Stomach smooth muscle (tissue), 2 donors: ENCODE measurements around the gene TMEM229B.
"Not testable (repeated sequence)": the region's sequence is repeated elsewhere in the genome, so short reads cannot be mapped to it uniquely, and the experiment has no call there.

Source experiments
- H3K27ac ChIP-seq: one replicate; pipeline ENCODE4 v1.7.0; 2013; ENCODE audit warnings: mild to moderate bottlenecking, low read length, inconsistent platforms
- H3K27me3 ChIP-seq, 2 donors: one replicate each; pipeline ENCODE4 v1.7.0; 2013; ENCODE audit warnings: low read length in 2 of 2; ENCODE audit not compliant: insufficient read depth in 2 of 2, control insufficient read depth in 1 of 2
- H3K36me3 ChIP-seq, 2 donors: one replicate each; pipeline ENCODE4 v1.7.0; 2013; ENCODE audit warnings: low read length in 2 of 2; ENCODE audit not compliant: control insufficient read depth in 2 of 2, insufficient read depth in 2 of 2
- H3K4me1 ChIP-seq: one replicate; pipeline ENCODE4 v1.7.0; 2013; ENCODE audit warnings: low read length; ENCODE audit not compliant: control insufficient read depth, insufficient read depth
- H3K4me3 ChIP-seq, 2 donors: one replicate each; pipeline ENCODE4 v1.7.0; 2013; ENCODE audit warnings: low read length in 2 of 2
- H3K9ac ChIP-seq, 2 donors: one replicate each; pipeline ENCODE4 v1.7.0; 2013; ENCODE audit warnings: low read length in 2 of 2, mild to moderate bottlenecking in 1 of 2
- H3K9me3 ChIP-seq, 2 donors: one replicate each; pipeline ENCODE4 v1.7.0; 2013; ENCODE audit warnings: low read length in 2 of 2; ENCODE audit not compliant: control insufficient read depth in 2 of 2
- donor health status: healthy.
- donor health status: Pancreatic carcinoma.

The TMEM229B gene

DNA sequence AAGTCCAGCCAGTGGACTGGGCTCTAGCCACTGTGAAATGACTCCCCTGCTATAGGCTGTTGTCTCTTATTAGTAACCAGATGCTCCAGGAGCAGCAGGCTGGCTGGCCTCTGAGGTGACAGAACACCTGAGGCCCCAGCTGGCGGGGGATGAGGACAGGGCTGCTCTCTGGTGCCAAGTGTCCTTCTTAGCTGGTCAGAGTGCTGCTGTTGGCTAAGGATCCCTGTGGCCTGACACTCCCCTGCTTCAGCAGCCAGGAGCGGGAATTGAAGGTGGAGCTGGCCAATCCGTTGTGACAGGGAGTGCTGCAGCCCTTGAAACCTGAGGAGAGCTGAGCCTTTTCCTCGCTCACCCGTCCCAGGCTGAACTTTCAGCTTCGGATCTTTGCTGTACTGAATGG, 30.7 kb downstream of the TMEM229B start:
- no peaks in the 10 kb centered on the region for H3K36me3 ChIP-seq
- no peak overlapping the region for H3K9ac ChIP-seq
- no peaks in the 10 kb centered on the region for H3K4me1 ChIP-seq
- no peaks in the 10 kb centered on the region for H3K9me3 ChIP-seq
- peaks cover 0 to 8% of the 10 kb centered on the region in 2 donors for H3K27me3 ChIP-seq
- no peak overlapping the region for H3K4me3 ChIP-seq
- no peak overlapping the region for H3K27ac ChIP-seq

GRCh38 chr14:67456732-67457131, 31.8 kb downstream of the TMEM229B start:
- peaks cover 0 to 8% of the 10 kb centered on the region in 2 donors for H3K27me3 ChIP-seq
- H3K9me3 ChIP-seq = no peaks in the 10 kb centered on the region
- no peak overlapping the region for H3K27ac ChIP-seq
- H3K4me3 ChIP-seq = no peak overlapping the region
- H3K36me3 ChIP-seq = no peaks in the 10 kb centered on the region
- H3K4me1 ChIP-seq = no peaks in the 10 kb centered on the region
- no peak overlapping the region for H3K9ac ChIP-seq

GRCh38 chr14:67453575-67454300, 34.8 kb downstream of the TMEM229B start:
- H3K36me3 ChIP-seq = no peaks in the 10 kb centered on the region
- peaks cover 0 to 8% of the 10 kb centered on the region in 2 donors for H3K27me3 ChIP-seq
- H3K27ac ChIP-seq = no peak overlapping the region
- no peak overlapping the region for H3K4me3 ChIP-seq
- H3K9me3 ChIP-seq = no peaks in the 10 kb centered on the region
- no peaks in the 10 kb centered on the region for H3K4me1 ChIP-seq
- H3K9ac ChIP-seq = no peak overlapping the region

- not testable (repeated sequence) for H3K4me1 ChIP-seq, H3K4me3 ChIP-seq, H3K27ac ChIP-seq, H3K36me3 ChIP-seq, H3K9ac ChIP-seq, H3K9me3 ChIP-seq, H3K27me3 ChIP-seq
Measured at GRCh38 chr14:67451667-67452066, 36.9 kb downstream of the TMEM229B start.

DNA sequence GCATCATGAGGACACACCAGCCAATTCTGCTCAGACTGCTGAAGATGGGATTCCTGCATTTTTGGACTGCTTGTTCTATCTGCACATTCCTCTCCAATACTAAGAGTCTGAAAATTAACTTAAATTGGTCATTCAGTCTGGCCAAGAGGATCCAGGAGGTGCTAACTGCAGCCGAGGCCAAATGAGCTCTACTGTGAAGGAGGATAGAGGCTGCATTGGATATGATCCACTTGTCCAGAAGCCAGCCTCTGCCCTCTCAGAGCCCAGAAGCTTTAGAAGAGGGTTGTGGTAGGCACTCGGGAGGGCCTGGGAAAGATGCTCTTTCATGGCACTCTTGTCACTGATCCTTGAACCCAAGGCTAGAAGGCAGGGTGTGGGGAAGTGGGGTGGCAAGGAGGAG, 39.4 kb downstream of the TMEM229B start:
- peaks cover 7% of the 10 kb centered on the region for H3K4me1 ChIP-seq
- no peak overlapping the region for H3K4me3 ChIP-seq
- no peaks in the 10 kb centered on the region for H3K36me3 ChIP-seq
- H3K27me3 ChIP-seq = peaks cover 0 to 5% of the 10 kb centered on the region in 2 donors
- no peak overlapping the region for H3K27ac ChIP-seq
- no peaks in the 10 kb centered on the region for H3K9me3 ChIP-seq
- H3K9ac ChIP-seq = no peak overlapping the region

- H3K27me3 ChIP-seq = no peaks in the 10 kb centered on the region
- H3K9me3 ChIP-seq = no peaks in the 10 kb centered on the region
- no peaks in the 10 kb centered on the region for H3K36me3 ChIP-seq
- H3K4me1 ChIP-seq = peaks cover 7% of the 10 kb centered on the region
- H3K4me3 ChIP-seq = no peak overlapping the region
- H3K27ac ChIP-seq = no peak overlapping the region
- H3K9ac ChIP-seq = no peak overlapping the region
Measured at GRCh38 chr14:67447033-67447381, 41.5 kb downstream of the TMEM229B start.

DNA sequence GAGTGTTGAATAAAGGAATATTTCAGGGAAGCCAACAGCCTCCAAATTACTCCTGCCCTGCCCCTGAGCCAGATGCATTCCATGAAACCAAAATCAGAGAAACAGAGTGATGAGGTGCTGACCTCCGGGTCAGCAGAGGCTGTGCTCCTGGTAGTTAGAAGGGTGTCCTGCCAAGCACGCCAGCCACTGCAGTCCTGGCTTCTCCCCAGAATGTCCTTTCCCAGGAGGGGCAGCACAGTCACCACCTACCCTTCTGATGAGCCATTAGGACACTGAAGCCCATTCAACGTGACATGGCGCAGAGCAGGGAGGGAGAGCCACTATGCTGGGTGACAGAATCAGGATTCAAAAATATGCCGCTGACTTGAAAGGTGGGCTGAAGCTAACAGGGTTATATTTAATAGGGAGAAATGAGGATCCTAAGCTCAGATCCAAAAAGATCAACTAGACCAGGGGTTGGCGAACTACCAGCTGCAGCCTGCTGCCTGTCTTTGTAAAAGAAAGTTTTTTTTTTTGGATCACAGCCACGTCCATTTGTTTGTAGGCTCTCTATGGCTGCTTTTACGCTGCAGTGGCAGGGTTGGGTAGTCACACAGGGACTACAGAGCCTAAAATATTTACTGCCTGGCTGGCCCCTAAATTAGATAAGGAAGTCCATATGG, 42.0 kb downstream of the TMEM229B start:
- Histone ChIP-seq H3K9ac (no peak overlapping the region), H3K27ac (no peak overlapping the region), H3K4me3 (no peak overlapping the region), H3K36me3 (no peaks in the 10 kb centered on the region), H3K4me1 (peaks cover 7% of the 10 kb centered on the region), H3K9me3 (no peaks in the 10 kb centered on the region), H3K27me3 (no peaks in the 10 kb centered on the region)

DNA sequence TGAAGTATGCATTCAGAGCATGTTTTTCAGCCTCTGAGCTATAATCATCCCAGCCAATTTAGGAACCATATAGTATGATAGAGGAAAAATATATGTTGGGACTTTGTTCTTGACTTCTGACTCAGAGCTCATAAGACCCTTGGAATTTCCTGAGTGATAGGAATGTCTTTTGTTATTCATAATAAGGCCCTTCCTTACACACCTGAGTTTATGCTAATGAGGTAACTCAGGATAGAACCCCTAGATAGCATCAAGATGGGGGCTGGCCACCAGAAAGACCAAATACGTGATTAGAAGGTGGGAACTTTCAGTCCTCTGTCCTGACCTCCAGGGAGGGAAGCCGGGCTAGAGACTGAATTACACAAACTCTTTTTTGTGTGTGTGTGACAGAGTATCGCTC, 44.1 kb downstream of the TMEM229B start:
- no peaks in the 10 kb centered on the region for H3K36me3 ChIP-seq
- no peaks in the 10 kb centered on the region for H3K27me3 ChIP-seq
- H3K9me3 ChIP-seq = no peaks in the 10 kb centered on the region
- peaks cover 7% of the 10 kb centered on the region for H3K4me1 ChIP-seq
- no peak overlapping the region for H3K4me3 ChIP-seq
- no peak overlapping the region for H3K9ac ChIP-seq
- no peak overlapping the region for H3K27ac ChIP-seq

DNA sequence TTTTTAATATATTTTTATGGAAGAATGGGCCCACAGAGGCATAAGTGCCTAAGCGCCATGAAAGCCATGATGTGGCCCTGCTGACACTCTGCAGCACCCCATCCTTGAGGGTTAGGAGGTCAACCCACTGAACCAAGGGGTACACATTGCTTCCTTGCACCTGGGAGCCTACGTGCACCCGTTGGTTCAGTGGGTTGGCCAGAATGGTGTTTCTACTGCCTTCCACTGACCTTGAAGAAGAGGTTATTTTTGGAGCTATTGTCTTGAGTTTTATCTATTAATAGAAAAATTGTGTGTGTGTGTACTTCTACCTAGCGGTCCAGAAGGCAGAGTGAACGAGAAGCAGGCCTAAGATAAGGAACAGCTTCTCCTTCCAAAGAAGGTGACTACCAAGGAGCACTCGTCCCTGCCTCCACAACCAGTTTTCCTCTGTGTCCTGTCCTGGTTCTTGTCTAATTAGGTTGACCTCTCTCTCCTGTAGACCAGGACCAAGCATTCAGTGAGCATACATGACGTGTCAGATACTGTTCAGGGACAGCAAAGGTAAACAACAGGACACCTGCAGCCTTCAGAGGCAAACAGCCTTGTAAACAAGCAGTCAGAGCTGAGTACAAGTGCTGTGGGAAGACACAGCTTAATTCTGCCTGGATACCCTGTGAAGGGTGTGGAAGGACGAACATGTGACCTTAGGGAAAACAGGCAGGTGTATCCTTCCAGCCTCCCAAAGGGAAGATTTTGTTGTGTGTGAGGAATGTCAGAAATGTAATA, 46.2 kb downstream of the TMEM229B start:
- Histone ChIP-seq H3K4me3 (no peak overlapping the region), H3K27me3 (no peaks in the 10 kb centered on the region), H3K36me3 (no peaks in the 10 kb centered on the region), H3K27ac (no peak overlapping the region), H3K9ac (no peak overlapping the region), H3K9me3 (no peaks in the 10 kb centered on the region), H3K4me1 (peaks cover 7% of the 10 kb centered on the region)

- no peak overlapping the region for H3K9ac ChIP-seq
- peaks cover 5% of the 10 kb centered on the region for H3K4me1 ChIP-seq
- H3K27me3 ChIP-seq = no peaks in the 10 kb centered on the region
- H3K36me3 ChIP-seq = no peaks in the 10 kb centered on the region
- no peak overlapping the region for H3K4me3 ChIP-seq
- H3K9me3 ChIP-seq = no peaks in the 10 kb centered on the region
- H3K27ac ChIP-seq = no peak overlapping the region
Measured at GRCh38 chr14:67441672-67442071, 46.8 kb downstream of the TMEM229B start.

GRCh38 chr14:67441256-67441655, 47.3 kb downstream of the TMEM229B start:
- Histone ChIP-seq H3K9me3 (no peaks in the 10 kb centered on the region), H3K4me1 (peaks cover 2% of the 10 kb centered on the region), H3K27me3 (no peaks in the 10 kb centered on the region), H3K27ac (no peak overlapping the region), H3K9ac (no peak overlapping the region), H3K4me3 (no peak overlapping the region), H3K36me3 (no peaks in the 10 kb centered on the region)
